GM18517 (cell line): ENCODE data around the gene LRIG1.

Experiments used
- ATAC-seq: cut with Tn5 transposase; IDR thresholded peaks from one replicate; pipeline ENCODE4 v1.9.1; 2021; ENCODE audit warnings: mild to moderate bottlenecking, moderate library complexity; ENCODE audit not compliant: unreplicated experiment

The LRIG1 gene

DNA sequence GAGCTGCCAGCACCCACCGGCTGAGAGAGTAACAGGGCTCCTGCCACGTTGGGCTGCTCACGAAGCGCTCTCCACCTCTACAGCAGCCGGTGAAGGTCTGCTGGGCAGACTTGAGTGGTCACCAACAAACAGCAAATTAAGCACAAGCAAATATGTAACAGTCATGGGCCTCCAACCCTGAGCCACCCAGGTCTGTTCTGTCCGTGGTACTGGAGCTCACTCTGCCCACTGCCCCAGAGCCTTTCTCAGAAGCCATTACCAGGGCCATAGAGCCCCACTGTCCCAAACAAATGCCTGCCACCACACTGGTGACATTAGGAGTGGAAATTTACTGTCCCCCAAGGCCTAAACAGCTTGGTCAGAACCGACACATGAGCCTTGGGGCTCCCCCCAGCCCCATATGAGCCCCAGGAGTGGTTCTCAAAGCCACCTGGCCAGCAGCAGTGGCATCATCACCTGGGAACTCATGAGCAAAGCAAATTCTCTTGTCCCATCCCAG lies 56.6 kb downstream of the LRIG1 start:
- ATAC-seq: no peak

- ATAC-seq: no peak
Observed at GRCh38 chr3:66443118-66443803, 57.6 kb downstream of the LRIG1 start.

DNA sequence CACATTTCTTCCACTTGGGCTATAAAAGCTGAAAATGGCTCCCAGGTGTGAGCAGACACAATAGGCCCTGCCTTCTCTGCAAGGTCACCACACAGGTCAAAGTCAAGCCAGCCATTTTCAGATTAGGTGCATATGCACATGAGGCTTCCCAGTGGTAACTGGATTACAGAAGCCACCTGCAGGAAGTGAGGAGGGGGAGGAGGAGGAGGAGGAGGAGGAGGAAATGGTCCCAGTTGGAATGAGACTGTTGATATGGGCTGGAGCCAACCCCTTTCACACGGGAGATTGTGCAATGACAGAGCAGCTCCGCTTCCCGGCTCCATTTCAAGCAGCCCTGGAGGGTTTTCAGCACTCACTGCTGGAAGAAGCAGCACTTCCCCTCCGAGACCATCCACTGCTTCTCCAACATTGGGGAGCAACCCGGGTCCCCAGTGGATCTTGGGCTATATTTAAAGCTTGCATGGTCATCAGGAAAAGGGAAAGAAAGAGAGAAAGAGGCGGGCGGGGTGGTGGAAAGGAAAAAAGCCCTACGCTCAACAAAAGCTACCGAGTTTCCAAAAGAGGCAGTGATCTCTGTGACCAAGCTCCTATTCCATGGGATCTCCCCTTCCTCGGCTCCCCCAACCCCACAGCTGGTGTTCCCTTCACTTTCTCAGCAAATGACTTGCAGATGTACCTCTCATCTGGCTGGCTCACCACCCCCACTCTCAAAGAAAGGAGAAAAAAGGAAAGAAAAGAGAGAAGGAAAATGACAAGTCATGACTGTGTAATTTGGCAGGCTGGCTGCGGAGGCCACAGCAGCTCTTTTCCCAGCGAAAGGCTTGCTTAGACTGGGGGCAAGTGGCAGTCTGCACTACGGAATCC lies 58.3 kb downstream of the LRIG1 start:
- ATAC-seq: no peak

DNA sequence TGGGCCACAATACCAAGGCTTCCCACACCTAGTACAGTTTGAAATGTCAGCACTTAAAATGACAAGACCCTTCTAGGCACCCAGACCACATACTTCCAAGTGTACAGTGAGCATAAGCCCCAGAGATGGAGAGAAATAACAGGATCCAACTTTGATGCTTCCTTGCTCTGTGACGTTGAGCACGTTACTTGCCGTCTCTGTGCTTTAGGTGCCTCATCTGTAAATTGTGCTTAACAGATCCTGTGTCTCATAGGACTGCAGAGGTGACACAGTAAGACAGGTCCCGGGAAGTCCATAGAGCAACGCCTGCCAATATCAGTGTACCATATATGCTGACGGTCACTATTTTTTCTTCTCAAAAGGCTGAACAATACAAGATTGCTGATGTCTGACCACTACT lies 59.1 kb downstream of the LRIG1 start:
- no peak for ATAC-seq

DNA sequence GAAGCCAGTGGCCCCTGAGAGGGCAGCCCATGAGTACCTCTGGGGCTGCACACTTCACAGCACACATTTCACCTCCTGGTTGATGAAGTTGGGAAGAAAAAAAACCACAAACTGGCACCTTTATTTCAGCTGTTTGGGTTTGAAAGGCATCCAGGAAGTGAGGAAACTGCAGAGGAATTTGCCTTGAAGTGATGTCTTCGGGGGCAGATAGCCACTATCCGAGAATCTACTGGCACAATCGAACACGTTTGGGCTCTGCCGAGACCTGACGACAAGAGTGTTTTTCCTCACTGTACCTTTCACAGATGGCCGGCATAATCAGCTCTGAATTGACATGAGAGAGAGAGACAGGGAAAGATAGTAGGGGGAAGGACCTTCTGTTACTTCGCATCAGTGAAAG lies 59.7 kb downstream of the LRIG1 start:
- no peak for ATAC-seq

- no peak for ATAC-seq
Observed at GRCh38 chr3:66439666-66440344, 61.0 kb downstream of the LRIG1 start.

DNA sequence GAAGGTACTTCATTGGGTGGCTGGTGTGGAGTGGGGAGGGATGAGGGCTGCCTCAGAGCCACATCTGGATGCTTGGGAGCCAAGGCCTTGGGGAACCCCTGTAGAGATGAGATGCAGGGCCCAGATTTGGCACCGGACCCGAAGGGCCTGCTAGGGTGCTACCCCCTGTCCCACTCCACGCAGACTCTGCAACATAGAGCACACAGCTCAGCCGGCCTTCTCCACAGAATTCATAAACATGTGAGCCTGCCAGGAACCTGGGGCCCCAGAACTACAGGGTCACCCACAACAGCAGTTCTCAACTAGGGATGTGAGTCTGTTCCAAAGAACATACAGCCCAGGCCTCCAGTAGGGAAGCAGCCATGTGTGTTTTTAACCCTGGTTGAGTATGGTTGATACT lies 62.8 kb downstream of the LRIG1 start:
- ATAC-seq: no peak

DNA sequence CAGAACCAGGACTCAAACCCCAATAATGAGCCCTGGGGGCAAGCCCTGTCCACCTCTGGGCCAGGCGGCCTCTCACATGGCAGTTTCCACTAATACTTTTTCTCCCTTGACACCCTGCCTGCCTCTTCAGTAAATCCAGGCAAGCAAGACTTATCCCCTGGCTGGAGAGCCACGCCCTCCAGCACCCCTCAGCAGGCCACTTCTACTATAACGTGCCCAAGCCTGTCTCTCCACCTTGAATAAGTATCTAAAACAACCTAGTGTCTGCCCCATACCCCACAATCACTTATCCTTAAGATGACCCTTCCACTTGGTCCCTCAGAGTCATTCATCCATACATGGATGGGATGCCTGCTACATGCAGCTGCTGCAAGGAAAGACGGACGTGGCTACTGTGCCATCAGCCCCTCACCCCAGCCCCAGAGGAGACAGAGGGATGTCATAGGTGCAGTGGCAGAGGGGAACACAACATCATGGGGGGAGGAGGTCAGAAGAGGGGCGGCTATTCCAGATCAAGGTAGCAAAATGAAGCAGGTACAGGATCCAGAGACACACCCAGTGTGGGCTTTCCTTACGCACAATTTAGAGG lies 63.4 kb downstream of the LRIG1 start:
- ATAC-seq: no peak

GRCh38 chr3:66435989-66436388 lies 64.8 kb downstream of the LRIG1 start:
- ATAC-seq: no peak

DNA sequence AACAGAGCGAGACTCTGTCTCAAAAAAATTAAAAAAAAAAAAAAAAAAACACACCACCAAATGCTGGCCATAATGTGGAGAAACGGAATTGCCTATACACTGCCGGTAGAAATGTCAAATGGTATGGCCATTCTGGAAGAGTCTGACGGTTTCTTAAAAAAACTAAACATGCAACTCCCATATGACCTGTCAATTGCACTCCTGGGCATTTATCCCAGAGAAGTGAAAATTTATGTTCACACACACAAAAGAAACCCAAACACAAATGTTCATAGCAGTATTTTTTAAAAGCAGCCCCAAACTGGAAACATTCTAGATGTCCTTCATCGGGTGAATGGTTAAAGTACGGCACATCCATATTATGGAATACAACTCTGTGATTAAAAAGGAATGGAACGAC lies 66.1 kb downstream of the LRIG1 start:
- ATAC-seq: no peak

DNA sequence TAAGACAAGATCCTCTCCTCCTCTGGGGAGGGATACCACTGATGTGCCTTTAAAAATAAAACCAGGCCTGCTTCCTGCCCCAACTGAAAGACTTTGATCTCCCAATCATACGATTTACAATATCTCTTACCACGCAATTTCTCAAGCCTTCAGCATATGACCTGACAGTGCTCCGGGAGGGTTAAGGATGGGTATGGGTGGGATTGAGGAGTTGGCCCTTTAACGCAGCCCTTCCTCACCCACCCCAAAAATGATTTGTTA lies 67.4 kb downstream of the LRIG1 start:
- no peak for ATAC-seq

GRCh38 chr3:66432767-66433521 lies 67.9 kb downstream of the LRIG1 start:
- ATAC-seq: no peak

GRCh38 chr3:66432041-66432766 lies 68.6 kb downstream of the LRIG1 start:
- ATAC-seq: no peak

DNA sequence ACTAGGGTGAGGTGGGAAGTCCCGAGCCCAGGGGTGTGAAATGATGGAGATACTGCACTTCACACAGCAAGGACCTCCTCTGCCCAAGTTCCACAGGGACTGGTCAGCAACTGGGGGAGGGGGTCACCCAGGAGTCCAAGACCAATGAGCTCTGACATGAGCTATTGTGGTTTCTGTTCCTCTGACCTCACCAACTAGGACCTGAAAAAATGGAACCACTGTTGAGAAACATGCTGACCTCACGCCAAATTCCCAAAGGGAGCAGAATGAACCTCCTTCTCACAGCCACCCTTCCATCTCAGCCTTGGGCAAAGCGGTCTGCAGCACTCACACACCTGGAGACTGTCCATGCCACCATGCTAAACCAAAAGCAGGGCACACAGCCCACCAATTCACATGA lies 69.3 kb downstream of the LRIG1 start:
- no peak for ATAC-seq

DNA sequence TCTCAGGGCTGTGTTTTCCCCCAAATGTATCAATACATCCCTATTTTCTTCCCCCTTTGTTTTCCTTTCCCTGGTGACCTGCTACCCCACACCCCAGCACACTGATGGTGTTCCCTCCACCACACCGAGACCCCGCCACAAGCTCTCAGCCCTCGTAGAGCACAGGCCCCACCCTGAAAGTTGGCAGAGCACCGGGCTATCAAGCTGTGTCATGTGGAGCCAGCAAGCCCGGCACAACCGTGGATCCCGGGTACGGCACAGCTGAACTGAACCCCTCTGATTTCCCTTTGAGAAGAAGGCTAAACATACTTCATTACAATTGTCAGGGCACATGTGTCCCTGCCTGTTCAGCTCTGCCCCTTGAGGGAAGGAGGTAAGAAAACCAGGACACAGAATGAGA lies 69.9 kb downstream of the LRIG1 start:
- no peak for ATAC-seq

GRCh38 chr3:66428733-66429132 lies 72.1 kb downstream of the LRIG1 start:
- no peak for ATAC-seq

DNA sequence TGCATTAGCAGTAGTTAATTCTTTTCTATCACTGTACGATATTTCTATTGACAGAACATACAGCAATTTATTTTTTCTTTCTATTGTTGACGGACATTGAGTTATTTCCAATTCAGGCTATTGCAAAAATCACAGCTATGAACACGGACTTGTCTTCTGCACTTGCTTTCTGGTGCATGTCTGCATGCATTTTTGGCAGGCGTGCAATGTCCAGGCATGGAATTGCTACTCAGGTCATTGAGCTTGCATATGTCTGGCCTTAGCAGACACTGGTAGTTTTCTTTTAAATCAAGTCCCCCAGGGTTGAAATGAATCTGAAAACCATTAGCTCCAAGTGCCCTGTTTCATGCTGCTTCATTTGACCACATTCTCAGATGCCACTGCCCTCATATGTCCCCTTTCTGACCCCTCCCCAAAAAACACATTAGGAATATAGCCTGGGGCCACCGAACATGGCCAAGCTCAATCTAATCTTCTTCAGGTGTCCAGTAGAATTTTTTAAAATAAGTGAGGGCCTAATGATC lies 72.8 kb downstream of the LRIG1 start:
- ATAC-seq: no peak

DNA sequence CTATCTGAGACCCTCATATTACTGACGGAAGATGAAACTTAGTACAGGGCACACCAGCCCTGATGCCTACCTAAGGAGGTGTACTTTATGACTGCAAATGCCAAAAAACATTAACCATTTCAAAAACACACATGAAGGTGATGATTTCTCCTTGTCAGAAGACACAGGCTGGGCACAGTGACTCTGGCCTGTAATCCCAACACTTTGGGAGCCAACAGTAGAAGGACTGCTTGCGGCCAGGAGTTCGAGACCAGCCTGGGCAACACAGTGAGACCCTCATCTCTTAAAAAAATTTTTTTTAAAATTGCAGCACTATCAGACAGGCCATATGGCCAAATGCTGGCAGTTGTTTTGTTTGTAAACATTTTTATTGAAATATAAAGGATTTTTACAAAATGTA lies 73.5 kb downstream of the LRIG1 start:
- ATAC-seq: no peak

GRCh38 chr3:66426135-66426534 lies 74.7 kb downstream of the LRIG1 start:
- no peak for ATAC-seq

- ATAC-seq: no peak
Observed at GRCh38 chr3:66425576-66426114, 75.2 kb downstream of the LRIG1 start.
